MG63 (cell line): ENCODE data around the gene ATN1. TPM values are rescaled to one million over a fixed set of nuclear protein-coding genes. Genes with fewer than 3 reads are reported as not detected.
"Not testable (repeated sequence)": the region's sequence is repeated elsewhere in the genome, so short reads cannot be mapped to it uniquely, and the experiment has no call there.

Experiments used
- DNase-seq: peaks from one replicate; pipeline ENCODE4 v3.0.0-alpha.2; 2020
- H3K27me3 ChIP-seq: fragments of 250-450 bp; sonication (Bioruptor Pico); 2 replicates; pipeline ENCODE4 v1.5.1; 2020; ENCODE audit warnings: mild to moderate bottlenecking, moderate library complexity
- H3K36me3 ChIP-seq: fragments of 250-450 bp; sonication (Bioruptor Pico); 2 replicates; pipeline ENCODE4 v1.5.1; 2020; ENCODE audit warnings: mild to moderate bottlenecking, moderate library complexity
- H3K4me3 ChIP-seq: fragments of 250-450 bp; sonication (Bioruptor Pico); 2 replicates; pipeline ENCODE4 v1.5.1; 2020; ENCODE audit warnings: mild to moderate bottlenecking, moderate library complexity
- H3K9me3 ChIP-seq: fragments of 250-450 bp; sonication (Bioruptor Pico); 2 replicates; pipeline ENCODE4 v1.5.1; 2020; ENCODE audit warnings: mild to moderate bottlenecking, moderate library complexity
- total RNA-seq: library from RNA; depleted of rRNA; stranded (reverse); fragments of >200 nt; shearing (Covaris generic); gene quantifications from 2 replicates; pipeline ENCODE4 v1.2.3, GENCODE V29; 2014; ENCODE audit warnings: low replicate concordance; rRNA removed

Gene ATN1
- total RNA-seq: 2.8 and 5.0 TPM in 2 replicates

DNA sequence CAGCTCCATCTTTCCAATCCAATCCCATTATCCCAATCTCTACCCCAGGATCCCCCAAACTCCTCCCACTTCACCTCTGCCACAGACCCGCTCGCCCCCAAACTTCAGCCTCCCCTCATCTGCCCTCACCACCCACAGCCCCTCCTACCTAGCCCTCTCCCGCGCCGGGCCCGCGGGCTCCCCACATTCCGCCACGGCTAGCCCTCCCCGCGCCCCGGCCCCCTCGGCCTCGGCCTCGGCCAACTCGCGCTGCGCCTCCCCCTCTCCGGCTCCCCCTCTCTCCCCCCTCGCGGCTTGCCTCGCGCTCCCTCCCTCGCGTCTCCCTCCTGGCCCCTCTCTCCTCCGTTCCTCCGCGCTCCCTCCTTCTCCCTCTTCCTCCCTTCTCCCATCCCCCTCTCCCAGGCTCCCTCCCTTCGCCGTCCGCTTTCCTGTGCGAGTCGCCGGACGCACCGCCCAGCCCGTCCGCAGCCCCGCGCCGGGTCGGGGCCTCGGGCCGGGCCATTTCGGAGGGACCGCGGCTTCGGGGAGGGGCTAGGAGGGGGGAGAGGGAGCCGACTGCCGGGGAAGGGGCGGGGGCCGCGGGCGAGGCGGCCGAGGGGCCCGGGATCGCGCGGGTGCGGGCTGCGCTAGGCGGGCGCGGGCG lies at the start of gene ATN1:
Gene ATN1, plus strand, starts transcription at position 581 of the 643 bp plus-strand sequence. CDS start 6,043 bp downstream, outside the sequence.
- Histone ChIP-seq H3K4me3 (peak within 1 kb of the TSS; percentile 84), H3K9me3 (no peaks in the 10 kb centered on the region), H3K36me3 (peaks cover 34% of the 10 kb centered on the region), H3K27me3 (no peaks in the 10 kb centered on the region)
- DNase-seq: peak; percentile 87

- not testable (repeated sequence) for H3K9me3 ChIP-seq, H3K36me3 ChIP-seq, H3K4me3 ChIP-seq, DNase-seq, H3K27me3 ChIP-seq
Observed at GRCh38 chr12:6879824-6880223, 47.9 kb upstream of the ATN1 start.

- H3K27me3 ChIP-seq: no peaks in the 10 kb centered on the region
- H3K36me3 ChIP-seq: peaks cover 8% of the 10 kb centered on the region
- no peak for DNase-seq
- no peak overlapping the region for H3K4me3 ChIP-seq
- no peaks in the 10 kb centered on the region for H3K9me3 ChIP-seq
Observed at GRCh38 chr12:6883252-6883651, 44.5 kb upstream of the ATN1 start.

- Histone ChIP-seq H3K36me3 (peaks cover 8% of the 10 kb centered on the region), H3K4me3 (no peak overlapping the region), H3K27me3 (no peaks in the 10 kb centered on the region), H3K9me3 (no peaks in the 10 kb centered on the region)
- no peak for DNase-seq
Observed at GRCh38 chr12:6883683-6884082, 44.1 kb upstream of the ATN1 start.

DNA sequence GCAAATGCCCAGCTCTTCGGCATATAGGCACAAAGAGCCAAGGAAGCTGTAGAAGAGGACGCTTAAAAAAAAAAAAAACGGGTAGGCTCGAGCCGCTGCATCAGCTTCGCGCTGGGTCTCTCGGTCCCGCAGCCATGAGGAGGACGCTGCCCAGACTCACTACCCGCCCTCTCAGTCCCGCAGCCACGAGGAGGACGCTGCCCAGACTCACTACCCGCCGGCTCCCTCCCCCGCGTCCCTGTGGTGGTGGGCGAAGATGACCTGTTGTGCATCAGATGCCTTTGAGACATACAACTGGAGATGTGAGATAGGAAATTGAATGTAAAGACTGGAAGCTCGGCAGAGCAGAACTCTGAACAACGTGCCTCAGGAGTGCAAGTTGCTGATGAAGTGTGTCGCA lies 43.2 kb upstream of the ATN1 start:
- Histone ChIP-seq H3K4me3 (no peak overlapping the region), H3K27me3 (no peaks in the 10 kb centered on the region), H3K9me3 (no peaks in the 10 kb centered on the region), H3K36me3 (peaks cover 5% of the 10 kb centered on the region; the same call in 1 of the 2 replicates)
- no peak for DNase-seq

DNA sequence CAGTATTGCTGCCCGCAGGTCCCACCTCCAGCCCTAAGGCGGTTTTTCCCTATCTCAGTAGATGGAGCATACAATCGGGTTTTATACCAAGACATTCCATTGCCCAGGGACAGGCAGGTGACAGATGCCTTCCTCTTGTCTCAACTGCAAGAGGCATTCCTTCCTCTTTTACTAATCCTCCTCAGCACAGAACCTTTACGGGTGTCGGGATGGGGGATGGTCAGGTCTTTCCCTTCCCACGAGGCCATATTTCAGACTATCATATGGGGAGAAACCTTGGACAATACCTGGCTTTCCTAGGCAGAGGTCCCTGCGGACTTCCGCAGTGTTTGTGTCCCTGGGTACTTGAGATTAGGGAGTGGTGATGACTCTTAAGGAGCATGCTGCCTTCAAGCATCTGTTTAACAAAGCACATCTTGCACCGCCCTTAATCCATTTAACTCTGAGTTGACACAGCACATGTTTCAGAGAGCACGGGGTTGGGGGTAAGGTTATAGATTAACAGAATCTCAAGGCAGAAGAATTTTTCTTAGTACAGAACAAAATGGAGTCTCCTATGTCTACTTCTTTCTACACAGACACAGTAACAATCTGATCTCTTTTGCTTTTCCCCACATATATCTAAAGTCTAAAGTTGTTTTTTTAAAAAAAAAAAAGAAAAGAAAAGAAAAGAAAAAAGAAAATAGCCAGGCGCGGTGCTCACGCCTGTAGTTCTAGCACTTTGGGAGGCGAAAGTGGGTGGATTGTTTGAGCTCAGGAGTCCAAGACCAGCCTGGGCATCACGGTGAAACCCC lies 41.4 kb upstream of the ATN1 start:
- not testable (repeated sequence) for H3K27me3 ChIP-seq, H3K9me3 ChIP-seq, DNase-seq, H3K4me3 ChIP-seq
- H3K36me3 ChIP-seq: peaks cover 11% of the 10 kb centered on the region

DNA sequence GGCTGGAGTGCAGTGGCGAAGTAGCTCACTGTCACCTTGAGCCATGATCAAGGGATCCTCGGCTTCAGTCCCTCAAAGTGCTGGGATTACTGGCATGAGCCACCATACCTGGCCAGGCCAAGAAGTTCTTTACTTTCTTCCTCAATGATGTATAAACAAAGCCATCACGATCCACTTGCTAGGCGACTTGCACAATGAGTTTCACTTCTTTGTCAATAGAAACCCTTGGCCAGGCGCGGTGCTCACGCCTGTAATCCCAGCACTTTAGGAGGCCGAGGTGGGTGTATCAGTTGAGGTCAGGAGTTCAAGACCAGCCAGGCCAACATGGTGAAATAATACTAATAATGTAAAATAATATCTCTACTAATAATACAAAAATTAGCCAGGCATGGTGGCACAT lies 40.3 kb upstream of the ATN1 start:
- DNase-seq: no peak
- no peaks in the 10 kb centered on the region for H3K9me3 ChIP-seq
- no peak overlapping the region for H3K4me3 ChIP-seq
- H3K27me3 ChIP-seq: no peaks in the 10 kb centered on the region
- peaks cover 11% of the 10 kb centered on the region for H3K36me3 ChIP-seq

- Histone ChIP-seq H3K27me3 (no peaks in the 10 kb centered on the region), H3K9me3 (no peaks in the 10 kb centered on the region), H3K4me3 (no peak overlapping the region), H3K36me3 (peaks cover 11% of the 10 kb centered on the region)
- no peak for DNase-seq
Observed at GRCh38 chr12:6888360-6888759, 39.4 kb upstream of the ATN1 start.

GRCh38 chr12:6888794-6889193 lies 39.0 kb upstream of the ATN1 start:
- not testable (repeated sequence) for H3K27me3 ChIP-seq, H3K9me3 ChIP-seq, DNase-seq, H3K4me3 ChIP-seq
- peaks cover 11% of the 10 kb centered on the region for H3K36me3 ChIP-seq

- not testable (repeated sequence) for H3K36me3 ChIP-seq, H3K4me3 ChIP-seq, H3K27me3 ChIP-seq, H3K9me3 ChIP-seq, DNase-seq
Observed at GRCh38 chr12:6889775-6890573, 37.8 kb upstream of the ATN1 start.

GRCh38 chr12:6890789-6891645 lies 36.7 kb upstream of the ATN1 start:
- H3K9me3 ChIP-seq: no peaks in the 10 kb centered on the region
- H3K27me3 ChIP-seq: no peaks in the 10 kb centered on the region
- peak overlapping the region; percentile 42 for H3K4me3 ChIP-seq
- DNase-seq: peak; percentile 94
- peaks cover 6% of the 10 kb centered on the region for H3K36me3 ChIP-seq

DNA sequence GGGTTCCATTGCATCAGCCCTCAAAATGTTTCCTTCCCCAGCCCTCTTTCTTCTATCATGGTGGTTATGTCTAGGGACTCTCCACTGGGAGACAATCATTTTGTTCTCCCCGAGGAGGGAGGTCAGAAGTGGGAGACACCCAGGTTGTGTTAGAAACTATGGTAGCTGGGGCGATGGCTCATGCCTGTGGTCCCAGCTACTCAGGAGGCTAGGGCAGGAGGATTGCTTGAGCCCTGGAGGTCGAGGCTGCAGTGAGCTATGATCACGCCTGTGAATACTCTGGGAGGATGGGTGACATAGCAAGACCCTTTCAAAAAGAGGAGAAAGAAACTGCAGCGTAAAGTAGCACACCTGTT lies 36.1 kb upstream of the ATN1 start:
- H3K4me3 ChIP-seq: peak overlapping the region; percentile 42
- no peak for DNase-seq
- H3K27me3 ChIP-seq: no peaks in the 10 kb centered on the region
- no peaks in the 10 kb centered on the region for H3K9me3 ChIP-seq
- H3K36me3 ChIP-seq: peaks cover 6% of the 10 kb centered on the region

- not testable (repeated sequence) for H3K4me3 ChIP-seq, H3K27me3 ChIP-seq, DNase-seq, H3K9me3 ChIP-seq, H3K36me3 ChIP-seq
Observed at GRCh38 chr12:6892683-6893082, 35.1 kb upstream of the ATN1 start.

GRCh38 chr12:6894321-6894720 lies 33.4 kb upstream of the ATN1 start:
- no peaks in the 10 kb centered on the region for H3K9me3 ChIP-seq
- peaks cover 6% of the 10 kb centered on the region for H3K36me3 ChIP-seq
- H3K27me3 ChIP-seq: no peaks in the 10 kb centered on the region
- H3K4me3 ChIP-seq: no peak overlapping the region
- no peak for DNase-seq

DNA sequence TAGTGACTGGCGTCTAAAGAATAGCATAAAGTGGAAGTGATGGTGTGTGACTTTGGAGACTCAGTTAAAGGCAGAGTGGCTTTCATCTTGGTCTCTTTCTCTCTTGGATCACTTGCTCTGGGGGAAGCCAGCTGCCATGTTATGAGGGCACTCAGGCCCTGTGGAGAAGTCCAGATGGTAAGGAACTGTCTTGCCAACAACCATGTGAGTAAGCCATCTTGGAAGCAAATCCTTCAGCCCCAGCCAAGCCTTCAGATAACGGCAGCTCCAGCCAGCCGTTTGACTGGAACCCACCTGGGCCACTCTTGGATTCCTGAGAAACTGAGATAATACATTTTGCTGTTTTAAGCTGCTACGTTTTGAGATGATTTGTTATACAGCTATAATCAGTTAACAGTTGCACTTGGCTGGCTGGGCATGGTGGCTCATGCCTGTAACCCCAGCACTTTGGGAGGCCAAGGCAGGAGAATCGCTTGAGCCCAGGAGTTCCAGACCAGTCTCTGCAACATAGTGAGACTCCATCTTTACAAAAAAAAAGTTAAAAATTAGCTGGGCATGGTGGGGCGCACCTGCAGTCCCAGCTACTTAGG lies 30.8 kb upstream of the ATN1 start:
- Histone ChIP-seq H3K27me3 (no peaks in the 10 kb centered on the region), H3K9me3 (no peaks in the 10 kb centered on the region), H3K4me3 (no peak overlapping the region), H3K36me3 (no peaks in the 10 kb centered on the region)
- peak; percentile 82 for DNase-seq

GRCh38 chr12:6899427-6899826 lies 28.3 kb upstream of the ATN1 start:
- DNase-seq: no peak
- no peak overlapping the region for H3K4me3 ChIP-seq
- H3K27me3 ChIP-seq: no peaks in the 10 kb centered on the region
- H3K36me3 ChIP-seq: no peaks in the 10 kb centered on the region
- no peaks in the 10 kb centered on the region for H3K9me3 ChIP-seq
